Measurements from ENCODE around the gene FAM229A.
"Not testable (repeated sequence)": the region's sequence is repeated elsewhere in the genome, so short reads cannot be mapped to it uniquely, and the experiment has no call there.

The FAM229A gene, protein sequence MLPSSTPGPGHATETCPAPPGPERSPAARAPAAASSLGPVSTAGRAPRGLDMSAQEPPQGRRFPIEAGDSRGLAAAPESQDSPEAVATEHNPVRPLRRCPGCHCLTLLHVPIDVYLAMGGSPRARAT

DNA sequence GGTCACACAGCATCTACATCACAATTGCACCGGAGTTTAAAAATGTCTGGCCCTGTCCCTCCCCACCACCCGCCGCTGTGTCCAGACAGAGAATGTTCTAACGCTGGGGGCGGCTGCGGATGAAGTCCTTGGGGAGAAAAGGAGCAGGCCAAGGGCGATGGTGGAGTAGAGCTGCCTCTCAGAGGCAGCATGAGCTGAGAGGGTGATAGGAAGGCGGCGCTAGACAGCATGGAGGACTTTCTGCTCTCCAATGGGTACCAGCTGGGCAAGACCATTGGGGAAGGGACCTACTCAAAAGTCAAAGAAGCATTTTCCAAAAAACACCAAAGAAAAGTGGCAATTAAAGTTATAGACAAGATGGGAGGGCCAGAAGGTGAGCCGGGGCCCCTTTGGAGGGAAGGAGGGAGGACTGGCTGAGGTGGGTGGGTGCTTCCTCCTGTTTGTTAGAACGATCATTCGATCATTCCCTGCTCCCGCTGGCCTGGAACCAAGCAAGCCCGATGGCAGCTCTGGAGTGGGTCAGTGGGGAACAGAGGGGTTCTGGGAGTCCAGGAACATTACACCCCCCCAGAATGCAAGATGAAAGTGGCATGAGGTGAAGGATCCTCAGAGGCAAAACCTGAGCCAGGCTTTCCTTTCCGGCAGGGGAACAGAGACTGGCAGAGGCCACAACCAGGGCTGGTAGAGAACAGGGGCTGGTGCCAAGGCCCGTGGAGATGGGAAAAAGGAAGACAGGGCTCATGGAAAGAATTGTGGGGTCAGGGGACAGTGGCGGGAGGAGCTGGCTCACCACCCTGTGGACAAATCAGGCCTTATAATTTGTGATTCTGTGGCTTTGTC, at the start of gene FAM229A, which contains the start of gene TSSK3:
Gene FAM229A, minus strand, starts transcription at position 12 of the 840 bp plus-strand sequence. CDS start 394 bp downstream, outside the sequence.
Gene TSSK3, plus strand, starts transcription at position 66 of the 840 bp plus-strand sequence. Its CDS starts 163 bp downstream, at position 229.
- DNase-seq, result no peak

- no peak for DNase-seq
These were observed 49.0 kb upstream of the FAM229A start for GRCh38 chr1:32411261-32411660.

GRCh38 chr1:32406629-32407111, 44.4 kb upstream of the FAM229A start:
- DNase-seq, result no peak

DNA sequence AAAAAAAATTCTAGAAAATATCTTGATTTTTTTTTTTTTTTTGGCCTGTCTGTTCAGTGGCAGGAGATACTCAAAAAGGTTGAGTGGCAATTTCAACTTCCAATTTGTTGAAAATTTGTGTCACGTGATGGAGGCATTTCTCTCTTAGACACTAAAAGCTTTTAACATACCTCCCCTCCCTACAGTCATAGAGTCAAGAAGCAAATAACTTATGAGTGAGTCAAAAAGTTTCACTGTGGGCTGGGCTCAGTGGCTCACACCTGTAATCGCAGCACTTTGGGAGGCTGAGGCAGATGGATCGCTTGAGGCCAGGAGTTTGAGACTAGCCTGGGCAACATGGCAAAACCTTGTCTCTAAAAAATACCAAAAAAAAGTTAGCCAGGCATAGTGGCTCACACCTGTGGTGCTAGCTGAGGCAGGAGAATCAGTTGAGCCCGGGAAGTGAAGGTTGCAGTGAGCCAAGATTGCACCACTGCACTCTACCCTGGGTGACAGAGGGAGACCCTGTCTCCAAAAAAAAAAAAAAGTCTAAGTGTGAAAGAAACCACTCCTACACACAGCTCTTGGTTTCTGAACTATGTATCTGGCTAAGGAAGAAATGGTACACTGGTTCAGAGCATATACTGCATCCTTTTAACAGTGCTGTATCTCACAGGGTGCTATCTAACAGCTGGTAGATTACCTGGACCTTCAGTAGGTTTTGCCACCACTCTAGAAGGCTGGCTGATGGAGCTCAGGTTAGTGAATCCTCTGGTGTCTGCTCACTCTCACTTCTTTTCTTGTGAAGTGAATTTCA, 43.6 kb upstream of the FAM229A start:
- DNase-seq, result no peak

- DNase-seq, result no peak
These were observed 42.7 kb upstream of the FAM229A start for GRCh38 chr1:32404946-32405345.

DNA sequence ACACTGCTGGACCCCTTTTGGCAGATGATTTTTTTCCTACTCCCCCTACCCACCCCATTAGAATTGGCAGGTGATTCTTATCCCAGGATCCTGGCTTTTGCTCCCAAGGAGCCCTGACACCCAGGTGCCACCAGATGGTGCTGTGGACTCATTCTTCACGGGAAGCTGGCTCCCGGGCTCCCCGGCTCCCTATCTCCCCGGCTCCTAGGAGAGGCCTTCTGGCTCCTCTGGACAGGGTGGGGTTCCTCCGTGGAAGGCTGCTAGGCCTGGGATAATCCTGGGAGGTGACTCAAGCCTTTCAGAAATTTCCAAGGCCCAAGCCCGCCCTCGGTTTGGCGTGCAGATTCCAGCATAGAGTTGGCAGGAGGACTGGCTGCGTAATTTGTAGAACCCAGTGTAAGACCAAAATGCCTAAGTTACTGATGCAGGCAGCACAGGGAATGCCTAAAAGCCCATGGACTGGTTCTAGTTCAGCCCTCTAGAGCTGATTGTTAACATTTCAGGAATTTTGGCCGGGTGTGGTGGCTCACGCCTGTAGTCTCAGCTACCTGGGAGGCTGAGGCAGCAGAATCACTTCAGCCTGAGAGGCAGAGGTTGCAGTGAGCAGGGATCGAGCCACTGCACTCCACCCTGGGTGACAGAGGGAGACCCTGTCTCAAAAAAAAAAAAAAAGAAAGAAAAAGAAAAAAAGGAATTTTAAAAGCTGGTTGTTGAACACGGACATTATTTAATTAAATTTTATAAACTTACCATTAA, 38.8 kb upstream of the FAM229A start:
- peak; percentile 73 for DNase-seq

DNA sequence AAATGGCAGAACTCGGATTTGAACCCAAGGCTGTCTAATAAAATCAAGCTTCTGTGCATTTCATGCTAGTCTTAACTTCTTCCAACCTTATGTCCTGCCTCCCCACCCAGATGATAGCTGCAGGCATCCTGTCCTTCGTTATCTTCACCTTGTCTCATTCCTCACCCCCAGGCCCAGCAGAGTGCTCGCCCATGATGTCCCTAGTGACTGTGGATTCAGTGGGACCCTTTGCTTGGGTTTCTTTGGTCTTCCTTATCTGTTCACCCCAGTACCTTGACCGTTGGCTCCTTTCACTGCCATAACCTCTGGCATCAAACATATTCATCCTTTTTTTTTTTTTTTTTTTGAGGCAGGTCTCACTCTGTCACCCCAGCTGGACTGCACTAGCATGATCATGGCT, 37.6 kb upstream of the FAM229A start:
- no peak for DNase-seq

GRCh38 chr1:32398401-32398800, 36.1 kb upstream of the FAM229A start:
- no peak for DNase-seq

GRCh38 chr1:32396524-32396923, 34.2 kb upstream of the FAM229A start:
- DNase-seq, result not testable (repeated sequence)

DNA sequence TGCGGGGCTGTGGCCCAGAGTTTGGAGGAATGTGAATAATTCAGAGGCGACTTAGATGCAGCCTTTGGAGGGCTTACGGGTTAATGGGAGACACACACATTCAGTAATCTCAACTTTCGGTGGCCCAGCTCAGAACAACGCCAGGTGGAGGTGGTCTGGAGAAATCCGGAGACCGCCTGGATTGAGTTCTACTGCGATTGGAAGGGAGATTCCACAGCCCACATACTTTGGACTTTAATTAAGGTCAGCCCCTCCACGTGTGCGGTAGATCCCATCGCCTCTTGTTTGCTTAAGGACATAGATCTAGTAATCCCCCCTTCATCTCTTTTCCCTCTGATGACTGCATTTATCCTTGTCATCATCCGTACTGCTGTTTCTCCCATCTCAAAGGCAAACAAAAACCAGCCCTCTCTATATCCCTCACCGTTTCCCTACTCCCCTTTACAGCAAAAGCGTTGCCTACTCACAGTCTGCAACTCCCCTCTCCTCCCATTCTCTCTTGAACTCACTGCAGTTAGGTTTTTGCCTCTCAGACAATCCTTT, 32.7 kb upstream of the FAM229A start:
- DNase-seq, result no peak

- DNase-seq, result peak; percentile 99
These were observed 32.0 kb upstream of the FAM229A start, which contains the start of gene BSDC1 for GRCh38 chr1:32394141-32394889. BSDC1 (minus strand) TSS chr1:32394441; CDS start chr1:32394414, 27 bp downstream.

GRCh38 chr1:32393832-32394140, 31.5 kb upstream of the FAM229A start:
- peak; percentile 55 for DNase-seq

- DNase-seq, result no peak
These were observed 30.9 kb upstream of the FAM229A start for GRCh38 chr1:32393136-32393535.

- DNase-seq, result no peak
These were observed 30.0 kb upstream of the FAM229A start for GRCh38 chr1:32392325-32392724.

- no peak for DNase-seq
These were observed 28.9 kb upstream of the FAM229A start for GRCh38 chr1:32390904-32391870.

GRCh38 chr1:32388641-32389040, 26.4 kb upstream of the FAM229A start:
- no peak for DNase-seq

DNA sequence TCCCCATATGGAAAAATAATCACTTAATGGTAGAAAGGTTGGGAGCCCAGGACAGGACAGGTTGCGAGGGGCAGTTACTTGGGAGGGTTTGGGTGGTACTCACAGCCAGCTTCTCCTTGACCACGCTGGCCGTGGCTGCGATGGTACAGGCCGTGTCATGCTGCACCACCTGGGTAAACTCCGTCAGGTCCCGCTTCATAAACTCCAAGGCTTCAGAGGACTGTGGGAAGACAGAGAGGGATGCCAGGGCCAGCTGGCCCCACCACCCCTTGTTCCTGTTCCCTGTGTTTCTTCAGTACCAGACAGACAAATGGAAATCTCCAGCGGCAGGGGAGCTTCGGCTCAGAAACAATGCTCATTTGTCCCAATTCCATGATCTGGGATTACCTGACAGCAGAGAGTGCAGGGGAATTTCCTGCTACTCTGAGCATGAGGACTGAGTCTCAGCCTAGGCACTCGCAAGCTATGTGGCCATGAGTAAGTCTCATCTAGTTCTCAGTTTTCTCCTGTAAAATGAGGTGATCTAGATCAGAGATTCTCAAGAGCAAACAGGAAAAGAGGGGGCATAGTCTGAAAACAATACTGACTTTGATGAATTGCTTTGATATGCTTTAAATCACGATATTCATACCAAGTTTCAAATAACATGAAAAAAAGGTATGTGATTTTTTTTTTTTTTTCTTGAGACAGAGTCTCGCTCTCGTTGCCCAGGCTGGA, 24.5 kb upstream of the FAM229A start:
- no peak for DNase-seq

- no peak for DNase-seq
These were observed 17.8 kb upstream of the FAM229A start for GRCh38 chr1:32380057-32380456.

GRCh38 chr1:32377541-32378220, 15.4 kb upstream of the FAM229A start:
- DNase-seq, result no peak

All from stimulated activated CD4-positive, alpha-beta T cell treated with anti-CD3 and anti-CD28 coated beads, Interleukin-15, amount 100 ng/mL, for 24 hours (primary cell).